ENCODE results near the gene PLOD3. TPM values are rescaled to one million over a fixed set of nuclear protein-coding genes. Genes with fewer than 3 reads are reported as not detected.

The PLOD3 gene
- total and polyA plus RNA-seq, 9 of the 15 experiments (the other 6 are each of a cell fraction or from before 2014, with no cell fraction given): 2.8 to 101 (median 30.9) TPM

- no peak for TF ChIP-seq REST (IDR thresholded peaks at IDR 0.05; ENCODE audit: borderline replicate concordance)
- no peak for TF ChIP-seq REST (CRISPR knock-in tag; IDR thresholded peaks at IDR 0.05; ENCODE audit: low read depth)
- no peak for TF ChIP-seq ZNF282 (CRISPR knock-in tag; IDR thresholded peaks at IDR 0.05)
Measured at GRCh38 chr7:101210143-101210542, 7.2 kb downstream of the PLOD3 start (continued).

Measured in K562 (cell line).